ENCODE measurements around the gene C19orf25. TPM values are rescaled to one million over a fixed set of nuclear protein-coding genes. Genes with fewer than 3 reads are reported as not detected.

The C19orf25 gene
- total and polyA plus RNA-seq, 2 of the 13 experiments (the other 11 are each of a cell fraction or from before 2014, with no cell fraction given), result 14.2 to 32.4 TPM

DNA sequence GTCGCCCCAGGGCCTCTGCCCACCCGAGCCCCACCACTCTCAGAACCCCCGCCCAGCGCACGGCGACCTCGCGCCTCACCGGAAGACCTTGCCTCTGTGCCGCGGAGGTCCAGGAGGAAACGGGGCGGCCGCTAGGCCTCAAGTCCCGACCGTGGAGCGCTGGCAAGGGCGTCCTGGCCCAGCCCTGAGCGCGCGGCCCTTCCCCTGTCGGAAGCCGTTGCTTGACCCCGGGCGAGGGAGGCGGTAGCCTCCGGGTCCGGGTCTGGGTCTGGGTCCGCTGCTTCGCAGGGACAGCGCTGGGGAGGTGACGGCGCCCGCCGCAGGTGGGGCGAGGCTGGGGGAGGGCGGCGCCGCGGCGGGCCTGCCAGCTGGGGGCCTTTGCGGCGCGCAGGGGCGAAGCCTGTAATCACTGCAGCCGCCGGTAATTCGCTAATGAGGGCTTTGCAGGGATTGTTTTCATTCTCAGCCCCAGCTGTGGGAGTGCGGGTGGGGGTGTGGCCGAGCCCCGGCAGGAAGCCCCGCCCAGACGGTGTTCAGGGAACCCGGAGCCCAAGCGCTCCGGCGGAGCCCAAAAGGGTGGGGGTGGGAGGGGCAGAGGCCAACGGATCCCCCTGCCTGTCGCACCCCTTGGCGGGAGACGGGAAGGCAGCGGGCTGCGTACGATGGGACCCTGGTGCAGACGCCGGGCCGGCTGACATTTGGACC is 8.6 kb downstream of the C19orf25 start (continued):
- TF ChIP-seq RFXAP (CRISPR knock-in tag; IDR thresholded peaks at IDR 0.05; ENCODE audit: borderline replicate concordance) (no peak; the same call in 1 of the 2 replicates), ZNF850 (CRISPR knock-in tag; conservative IDR thresholded peaks at IDR 0.05) (no peak), SIX1 (CRISPR knock-in tag; IDR thresholded peaks at IDR 0.05; ENCODE audit: borderline replicate concordance) (no peak), NRL (CRISPR knock-in tag; IDR thresholded peaks at IDR 0.05; ENCODE audit: borderline replicate concordance) (no peak), ZNF282 (IDR thresholded peaks at IDR 0.05; ENCODE audit: partially characterized antibody) (no peak), NFIC (IDR thresholded peaks at IDR 0.05; ENCODE audit: low read length) (no peak), BORCS8-MEF2B (CRISPR knock-in tag; IDR thresholded peaks at IDR 0.05) (peak; percentile 54; the same call in 1 of the 2 replicates), CAMTA2 (CRISPR knock-in tag; IDR thresholded peaks at IDR 0.05; ENCODE audit: borderline replicate concordance) (0 out of 2 replicates have a peak, but pooled peaks have one; percentile 39), ZIK1 (CRISPR knock-in tag; IDR thresholded peaks at IDR 0.05; ENCODE audit: borderline replicate concordance, low read depth) (no peak), NFYB (CRISPR knock-in tag; IDR thresholded peaks at IDR 0.05) (no peak), ZNF530 (CRISPR knock-in tag; IDR thresholded peaks at IDR 0.05; ENCODE audit: low read depth) (no peak)
- TF ChIP-seq, protein P1, sequence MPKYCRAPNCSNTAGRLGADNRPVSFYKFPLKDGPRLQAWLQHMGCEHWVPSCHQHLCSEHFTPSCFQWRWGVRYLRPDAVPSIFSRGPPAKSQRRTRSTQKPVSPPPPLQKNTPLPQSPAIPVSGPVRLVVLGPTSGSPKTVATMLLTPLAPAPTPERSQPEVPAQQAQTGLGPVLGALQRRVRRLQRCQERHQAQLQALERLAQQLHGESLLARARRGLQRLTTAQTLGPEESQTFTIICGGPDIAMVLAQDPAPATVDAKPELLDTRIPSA (CRISPR knock-in tag; IDR thresholded peaks at IDR 0.05; ENCODE audit: borderline replicate concordance), result no peak
- TF ChIP-seq, protein P2, sequence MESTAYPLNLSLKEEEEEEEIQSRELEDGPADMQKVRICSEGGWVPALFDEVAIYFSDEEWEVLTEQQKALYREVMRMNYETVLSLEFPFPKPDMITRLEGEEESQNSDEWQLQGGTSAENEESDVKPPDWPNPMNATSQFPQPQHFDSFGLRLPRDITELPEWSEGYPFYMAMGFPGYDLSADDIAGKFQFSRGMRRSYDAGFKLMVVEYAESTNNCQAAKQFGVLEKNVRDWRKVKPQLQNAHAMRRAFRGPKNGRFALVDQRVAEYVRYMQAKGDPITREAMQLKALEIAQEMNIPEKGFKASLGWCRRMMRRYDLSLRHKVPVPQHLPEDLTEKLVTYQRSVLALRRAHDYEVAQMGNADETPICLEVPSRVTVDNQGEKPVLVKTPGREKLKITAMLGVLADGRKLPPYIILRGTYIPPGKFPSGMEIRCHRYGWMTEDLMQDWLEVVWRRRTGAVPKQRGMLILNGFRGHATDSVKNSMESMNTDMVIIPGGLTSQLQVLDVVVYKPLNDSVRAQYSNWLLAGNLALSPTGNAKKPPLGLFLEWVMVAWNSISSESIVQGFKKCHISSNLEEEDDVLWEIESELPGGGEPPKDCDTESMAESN (CRISPR knock-in tag; conservative IDR thresholded peaks at IDR 0.05), result peak; percentile 54; the same call in 1 of the 2 replicates
- TF ChIP-seq, protein P3, sequence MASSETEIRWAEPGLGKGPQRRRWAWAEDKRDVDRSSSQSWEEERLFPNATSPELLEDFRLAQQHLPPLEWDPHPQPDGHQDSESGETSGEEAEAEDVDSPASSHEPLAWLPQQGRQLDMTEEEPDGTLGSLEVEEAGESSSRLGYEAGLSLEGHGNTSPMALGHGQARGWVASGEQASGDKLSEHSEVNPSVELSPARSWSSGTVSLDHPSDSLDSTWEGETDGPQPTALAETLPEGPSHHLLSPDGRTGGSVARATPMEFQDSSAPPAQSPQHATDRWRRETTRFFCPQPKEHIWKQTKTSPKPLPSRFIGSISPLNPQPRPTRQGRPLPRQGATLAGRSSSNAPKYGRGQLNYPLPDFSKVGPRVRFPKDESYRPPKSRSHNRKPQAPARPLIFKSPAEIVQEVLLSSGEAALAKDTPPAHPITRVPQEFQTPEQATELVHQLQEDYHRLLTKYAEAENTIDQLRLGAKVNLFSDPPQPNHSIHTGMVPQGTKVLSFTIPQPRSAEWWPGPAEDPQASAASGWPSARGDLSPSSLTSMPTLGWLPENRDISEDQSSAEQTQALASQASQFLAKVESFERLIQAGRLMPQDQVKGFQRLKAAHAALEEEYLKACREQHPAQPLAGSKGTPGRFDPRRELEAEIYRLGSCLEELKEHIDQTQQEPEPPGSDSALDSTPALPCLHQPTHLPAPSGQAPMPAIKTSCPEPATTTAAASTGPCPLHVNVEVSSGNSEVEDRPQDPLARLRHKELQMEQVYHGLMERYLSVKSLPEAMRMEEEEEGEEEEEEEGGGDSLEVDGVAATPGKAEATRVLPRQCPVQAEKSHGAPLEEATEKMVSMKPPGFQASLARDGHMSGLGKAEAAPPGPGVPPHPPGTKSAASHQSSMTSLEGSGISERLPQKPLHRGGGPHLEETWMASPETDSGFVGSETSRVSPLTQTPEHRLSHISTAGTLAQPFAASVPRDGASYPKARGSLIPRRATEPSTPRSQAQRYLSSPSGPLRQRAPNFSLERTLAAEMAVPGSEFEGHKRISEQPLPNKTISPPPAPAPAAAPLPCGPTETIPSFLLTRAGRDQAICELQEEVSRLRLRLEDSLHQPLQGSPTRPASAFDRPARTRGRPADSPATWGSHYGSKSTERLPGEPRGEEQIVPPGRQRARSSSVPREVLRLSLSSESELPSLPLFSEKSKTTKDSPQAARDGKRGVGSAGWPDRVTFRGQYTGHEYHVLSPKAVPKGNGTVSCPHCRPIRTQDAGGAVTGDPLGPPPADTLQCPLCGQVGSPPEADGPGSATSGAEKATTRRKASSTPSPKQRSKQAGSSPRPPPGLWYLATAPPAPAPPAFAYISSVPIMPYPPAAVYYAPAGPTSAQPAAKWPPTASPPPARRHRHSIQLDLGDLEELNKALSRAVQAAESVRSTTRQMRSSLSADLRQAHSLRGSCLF (CRISPR knock-in tag; IDR thresholded peaks at IDR 0.05; ENCODE audit: borderline replicate concordance), result no peak
- TF ChIP-seq, protein P4, sequence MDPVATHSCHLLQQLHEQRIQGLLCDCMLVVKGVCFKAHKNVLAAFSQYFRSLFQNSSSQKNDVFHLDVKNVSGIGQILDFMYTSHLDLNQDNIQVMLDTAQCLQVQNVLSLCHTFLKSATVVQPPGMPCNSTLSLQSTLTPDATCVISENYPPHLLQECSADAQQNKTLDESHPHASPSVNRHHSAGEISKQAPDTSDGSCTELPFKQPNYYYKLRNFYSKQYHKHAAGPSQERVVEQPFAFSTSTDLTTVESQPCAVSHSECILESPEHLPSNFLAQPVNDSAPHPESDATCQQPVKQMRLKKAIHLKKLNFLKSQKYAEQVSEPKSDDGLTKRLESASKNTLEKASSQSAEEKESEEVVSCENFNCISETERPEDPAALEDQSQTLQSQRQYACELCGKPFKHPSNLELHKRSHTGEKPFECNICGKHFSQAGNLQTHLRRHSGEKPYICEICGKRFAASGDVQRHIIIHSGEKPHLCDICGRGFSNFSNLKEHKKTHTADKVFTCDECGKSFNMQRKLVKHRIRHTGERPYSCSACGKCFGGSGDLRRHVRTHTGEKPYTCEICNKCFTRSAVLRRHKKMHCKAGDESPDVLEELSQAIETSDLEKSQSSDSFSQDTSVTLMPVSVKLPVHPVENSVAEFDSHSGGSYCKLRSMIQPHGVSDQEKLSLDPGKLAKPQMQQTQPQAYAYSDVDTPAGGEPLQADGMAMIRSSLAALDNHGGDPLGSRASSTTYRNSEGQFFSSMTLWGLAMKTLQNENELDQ (CRISPR knock-in tag; IDR thresholded peaks at IDR 0.05; ENCODE audit: borderline replicate concordance), result no peak
- TF ChIP-seq, protein P5, sequence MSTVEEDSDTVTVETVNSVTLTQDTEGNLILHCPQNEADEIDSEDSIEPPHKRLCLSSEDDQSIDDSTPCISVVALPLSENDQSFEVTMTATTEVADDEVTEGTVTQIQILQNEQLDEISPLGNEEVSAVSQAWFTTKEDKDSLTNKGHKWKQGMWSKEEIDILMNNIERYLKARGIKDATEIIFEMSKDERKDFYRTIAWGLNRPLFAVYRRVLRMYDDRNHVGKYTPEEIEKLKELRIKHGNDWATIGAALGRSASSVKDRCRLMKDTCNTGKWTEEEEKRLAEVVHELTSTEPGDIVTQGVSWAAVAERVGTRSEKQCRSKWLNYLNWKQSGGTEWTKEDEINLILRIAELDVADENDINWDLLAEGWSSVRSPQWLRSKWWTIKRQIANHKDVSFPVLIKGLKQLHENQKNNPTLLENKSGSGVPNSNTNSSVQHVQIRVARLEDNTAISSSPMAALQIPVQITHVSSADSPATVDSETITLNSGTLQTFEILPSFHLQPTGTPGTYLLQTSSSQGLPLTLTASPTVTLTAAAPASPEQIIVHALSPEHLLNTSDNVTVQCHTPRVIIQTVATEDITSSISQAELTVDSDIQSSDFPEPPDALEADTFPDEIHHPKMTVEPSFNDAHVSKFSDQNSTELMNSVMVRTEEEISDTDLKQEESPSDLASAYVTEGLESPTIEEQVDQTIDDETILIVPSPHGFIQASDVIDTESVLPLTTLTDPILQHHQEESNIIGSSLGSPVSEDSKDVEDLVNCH (CRISPR knock-in tag; IDR thresholded peaks at IDR 0.05), result no peak
